Suprapubic skin (tissue), 4 donors: ENCODE data around the gene KCNK5.

Experiments used
- CTCF ChIP-seq, 2 donors: fragments of 200-600 bp in 1 of 2; fragments of 450-650 bp in 1 of 2; sonication (generic) in 1 of 2; IDR thresholded peaks; one replicate each; pipeline ENCODE4 v1.5.1; 2016 to 2019; ENCODE audit warnings: antibody characterized with exemption in 2 of 2, mild to moderate bottlenecking in 1 of 2, moderate library complexity in 1 of 2
- POLR2A ChIP-seq, 2 donors: fragments of 450-650 bp; IDR thresholded peaks; one replicate each; pipeline ENCODE4 v1.6.1; 2017; ENCODE audit warnings: antibody characterized with exemption in 2 of 2, mild to moderate bottlenecking in 2 of 2, moderate library complexity in 2 of 2
- POLR2AphosphoS5 ChIP-seq, 3 donors: sonication (generic); formaldehyde crosslinking; IDR thresholded peaks; one replicate each; pipeline ENCODE4 v1.6.1; 2017; ENCODE audit warnings: antibody characterized with exemption in 3 of 3

- no peak for TF ChIP-seq POLR2A (IDR thresholded peaks at IDR 0.05)
- no peak for TF ChIP-seq CTCF (IDR thresholded peaks at IDR 0.05)
- no peak for TF ChIP-seq POLR2AphosphoS5 (IDR thresholded peaks at IDR 0.05)
Measured at GRCh38 chr6:39236742-39237141, 7.5 kb upstream of the KCNK5 start.
